Measurements from ENCODE around the gene UBE2H.
"Not testable (repeated sequence)": the region's sequence is repeated elsewhere in the genome, so short reads cannot be mapped to it uniquely, and the experiment has no call there.

UBE2H gene

DNA sequence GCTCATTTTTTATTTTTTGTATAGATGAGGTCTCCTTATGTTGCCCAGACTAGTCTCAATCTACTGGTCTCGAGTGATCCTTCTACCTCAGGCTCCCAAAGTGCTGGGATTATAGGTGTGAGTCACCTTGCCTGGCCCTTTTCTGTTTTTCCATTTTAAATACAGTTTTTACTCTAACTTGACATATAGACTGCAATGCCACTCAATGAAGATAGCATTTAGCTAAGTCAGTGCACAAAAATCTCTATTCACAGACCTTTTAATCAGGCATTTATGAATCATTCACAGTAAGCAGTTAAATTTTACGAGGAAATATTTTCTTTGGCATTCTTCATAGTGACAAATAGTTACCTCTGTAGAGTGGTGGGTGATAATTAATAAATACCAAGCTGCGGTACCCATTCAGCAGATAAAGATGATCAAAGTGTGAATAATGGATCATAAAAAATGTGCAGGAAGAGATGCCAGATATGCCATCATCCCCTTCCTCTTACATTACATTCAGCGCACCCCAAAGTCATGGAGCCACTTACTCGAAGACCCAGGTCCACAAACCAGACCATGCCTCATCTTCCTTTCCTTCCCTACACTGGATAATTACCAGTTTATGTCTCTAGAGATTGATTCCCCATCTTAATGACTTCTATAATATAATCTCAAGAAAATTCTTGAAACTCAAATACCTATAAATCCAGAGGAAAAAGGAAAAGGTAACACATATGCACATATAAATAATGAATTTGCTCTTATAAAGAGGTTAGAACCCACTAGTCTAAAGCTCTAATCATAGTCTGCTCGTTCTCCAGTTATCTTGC is 56.0 kb downstream of the UBE2H start:
- Histone ChIP-seq H3K27me3 (replicated peaks; ENCODE audit: control insufficient read depth, insufficient read depth, low read length, poor library complexity, severe bottlenecking) (no peaks in the 10 kb centered on the region), H3K4me3 (ENCODE audit: insufficient read depth, low read depth, low read length, poor library complexity, severe bottlenecking) (no peak overlapping the region), H3K36me3 (ENCODE audit: control insufficient read depth, insufficient read depth, low read length) (peaks cover 4% of the 10 kb centered on the region), H3K4me1 (ENCODE audit: control insufficient read depth, insufficient read depth, low read length, poor library complexity, severe bottlenecking) (peaks cover 2% of the 10 kb centered on the region), H3K9me3 (ENCODE audit: control insufficient read depth, low read length) (no peaks in the 10 kb centered on the region), H3K27ac (ENCODE audit: insufficient read depth, low read length, poor library complexity, severe bottlenecking) (no peak overlapping the region)
- DNase-seq, result no peak

DNA sequence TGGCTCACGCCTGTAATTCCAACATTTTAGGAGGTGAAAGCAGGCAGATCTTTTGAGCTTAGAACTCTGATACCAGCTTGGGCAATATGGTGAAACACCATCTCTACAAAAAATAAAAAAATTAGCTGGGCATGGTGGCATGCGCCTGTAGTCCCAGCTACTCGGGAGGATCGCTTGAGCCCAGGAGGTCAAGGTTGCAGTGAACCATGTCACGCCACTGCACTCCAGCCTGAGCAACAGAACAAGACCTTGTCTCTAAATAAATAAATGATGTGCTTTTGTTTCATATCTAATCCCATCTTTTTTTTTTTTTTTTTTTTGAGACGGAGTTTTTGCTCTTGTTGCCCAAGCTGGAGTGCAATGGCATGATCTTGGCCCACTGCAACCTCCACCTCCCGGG is 58.6 kb downstream of the UBE2H start:
- not testable (repeated sequence) for H3K27ac ChIP-seq (ENCODE audit: insufficient read depth, low read length, poor library complexity, severe bottlenecking); DNase-seq; H3K4me1 ChIP-seq (ENCODE audit: control insufficient read depth, insufficient read depth, low read length, poor library complexity, severe bottlenecking); H3K9me3 ChIP-seq (ENCODE audit: control insufficient read depth, low read length); H3K27me3 ChIP-seq (replicated peaks; ENCODE audit: control insufficient read depth, insufficient read depth, low read length, poor library complexity, severe bottlenecking); H3K4me3 ChIP-seq (ENCODE audit: insufficient read depth, low read depth, low read length, poor library complexity, severe bottlenecking); H3K36me3 ChIP-seq (ENCODE audit: control insufficient read depth, insufficient read depth, low read length)

GRCh38 chr7:129890090-129890489 is 62.7 kb downstream of the UBE2H start:
- Histone ChIP-seq H3K27ac (ENCODE audit: insufficient read depth, low read length, poor library complexity, severe bottlenecking) (no peak overlapping the region), H3K36me3 (ENCODE audit: control insufficient read depth, insufficient read depth, low read length) (peaks cover 6% of the 10 kb centered on the region), H3K9me3 (ENCODE audit: control insufficient read depth, low read length) (no peaks in the 10 kb centered on the region), H3K4me3 (ENCODE audit: insufficient read depth, low read depth, low read length, poor library complexity, severe bottlenecking) (no peak overlapping the region), H3K4me1 (ENCODE audit: control insufficient read depth, insufficient read depth, low read length, poor library complexity, severe bottlenecking) (no peaks in the 10 kb centered on the region), H3K27me3 (replicated peaks; ENCODE audit: control insufficient read depth, insufficient read depth, low read length, poor library complexity, severe bottlenecking) (no peaks in the 10 kb centered on the region)
- DNase-seq, result no peak

DNA sequence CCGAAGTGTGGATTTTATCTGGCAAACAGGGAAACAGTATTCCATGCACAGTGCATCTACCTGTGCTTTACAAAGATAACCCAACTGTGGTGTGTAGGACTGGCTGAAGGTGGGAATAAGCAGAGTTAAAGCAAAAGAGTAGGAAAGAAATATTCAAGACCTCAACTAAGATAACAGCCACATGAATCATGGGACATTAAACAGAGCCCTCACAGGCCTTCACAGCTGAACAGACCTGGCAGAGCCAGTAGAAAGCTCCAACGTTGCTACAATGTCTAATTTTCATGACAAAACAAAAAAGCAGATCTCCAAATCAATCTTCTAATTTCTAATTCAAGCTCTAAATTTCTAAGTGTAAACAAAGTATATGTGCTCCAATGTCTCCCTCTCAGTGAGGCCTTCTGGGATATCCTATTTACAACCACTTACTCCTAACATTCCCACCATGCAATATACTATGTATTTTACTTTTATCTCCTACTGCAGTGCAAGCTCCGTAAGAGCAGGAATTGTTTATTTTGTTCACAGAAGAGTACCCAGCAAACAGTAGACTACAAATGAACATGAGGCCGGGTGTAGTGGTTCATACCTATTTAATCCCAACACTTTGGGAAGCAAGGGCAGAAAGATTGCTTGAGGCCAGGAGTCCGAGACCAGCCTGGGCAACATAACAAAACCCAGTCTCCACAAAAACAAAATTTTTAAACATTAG is 63.5 kb downstream of the UBE2H start:
- no peak for DNase-seq
- H3K4me1 ChIP-seq (ENCODE audit: control insufficient read depth, insufficient read depth, low read length, poor library complexity, severe bottlenecking), result no peaks in the 10 kb centered on the region
- H3K9me3 ChIP-seq (ENCODE audit: control insufficient read depth, low read length), result no peaks in the 10 kb centered on the region
- no peak overlapping the region for H3K27ac ChIP-seq (ENCODE audit: insufficient read depth, low read length, poor library complexity, severe bottlenecking)
- H3K36me3 ChIP-seq (ENCODE audit: control insufficient read depth, insufficient read depth, low read length), result peaks cover 5% of the 10 kb centered on the region
- H3K27me3 ChIP-seq (replicated peaks; ENCODE audit: control insufficient read depth, insufficient read depth, low read length, poor library complexity, severe bottlenecking), result no peaks in the 10 kb centered on the region
- no peak overlapping the region for H3K4me3 ChIP-seq (ENCODE audit: insufficient read depth, low read depth, low read length, poor library complexity, severe bottlenecking)

DNA sequence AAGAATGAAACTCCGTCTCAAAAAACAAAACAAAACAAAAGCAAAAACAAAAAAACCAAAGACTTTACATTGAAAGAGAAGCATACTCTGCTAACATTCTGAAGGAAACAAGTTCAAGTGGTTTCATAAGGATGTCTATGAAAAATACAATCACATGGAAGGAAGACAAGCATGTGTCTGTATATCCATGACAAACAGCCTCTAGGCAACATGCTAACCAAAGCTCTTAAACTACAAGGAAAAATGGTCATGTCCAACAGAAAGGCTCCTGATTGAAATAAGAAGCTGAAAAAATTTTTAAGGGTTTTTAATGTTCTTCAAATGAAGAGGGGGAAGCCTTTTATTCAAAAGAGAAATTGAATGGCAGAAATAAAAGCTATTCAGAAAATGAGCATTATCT is 64.9 kb downstream of the UBE2H start:
- Histone ChIP-seq H3K27me3 (replicated peaks; ENCODE audit: control insufficient read depth, insufficient read depth, low read length, poor library complexity, severe bottlenecking) (no peaks in the 10 kb centered on the region), H3K9me3 (ENCODE audit: control insufficient read depth, low read length) (no peaks in the 10 kb centered on the region), H3K27ac (ENCODE audit: insufficient read depth, low read length, poor library complexity, severe bottlenecking) (no peak overlapping the region), H3K4me3 (ENCODE audit: insufficient read depth, low read depth, low read length, poor library complexity, severe bottlenecking) (no peak overlapping the region), H3K4me1 (ENCODE audit: control insufficient read depth, insufficient read depth, low read length, poor library complexity, severe bottlenecking) (no peaks in the 10 kb centered on the region), H3K36me3 (ENCODE audit: control insufficient read depth, insufficient read depth, low read length) (peaks cover 5% of the 10 kb centered on the region)
- DNase-seq, result no peak

- Histone ChIP-seq H3K27ac (ENCODE audit: insufficient read depth, low read length, poor library complexity, severe bottlenecking) (no peak overlapping the region), H3K4me1 (ENCODE audit: control insufficient read depth, insufficient read depth, low read length, poor library complexity, severe bottlenecking) (no peaks in the 10 kb centered on the region), H3K36me3 (ENCODE audit: control insufficient read depth, insufficient read depth, low read length) (peaks cover 5% of the 10 kb centered on the region), H3K9me3 (ENCODE audit: control insufficient read depth, low read length) (no peaks in the 10 kb centered on the region), H3K27me3 (replicated peaks; ENCODE audit: control insufficient read depth, insufficient read depth, low read length, poor library complexity, severe bottlenecking) (no peaks in the 10 kb centered on the region), H3K4me3 (ENCODE audit: insufficient read depth, low read depth, low read length, poor library complexity, severe bottlenecking) (no peak overlapping the region)
- no peak for DNase-seq
Measured at GRCh38 chr7:129886818-129887186, 66.0 kb downstream of the UBE2H start.

- no peaks in the 10 kb centered on the region for H3K9me3 ChIP-seq (ENCODE audit: control insufficient read depth, low read length)
- H3K4me3 ChIP-seq (ENCODE audit: insufficient read depth, low read depth, low read length, poor library complexity, severe bottlenecking), result no peak overlapping the region
- H3K27ac ChIP-seq (ENCODE audit: insufficient read depth, low read length, poor library complexity, severe bottlenecking), result no peak overlapping the region
- H3K27me3 ChIP-seq (replicated peaks; ENCODE audit: control insufficient read depth, insufficient read depth, low read length, poor library complexity, severe bottlenecking), result no peaks in the 10 kb centered on the region
- no peaks in the 10 kb centered on the region for H3K4me1 ChIP-seq (ENCODE audit: control insufficient read depth, insufficient read depth, low read length, poor library complexity, severe bottlenecking)
- H3K36me3 ChIP-seq (ENCODE audit: control insufficient read depth, insufficient read depth, low read length), result peaks cover 5% of the 10 kb centered on the region
- no peak for DNase-seq
Measured at GRCh38 chr7:129886167-129886817, 66.5 kb downstream of the UBE2H start.

- peaks cover 5% of the 10 kb centered on the region for H3K36me3 ChIP-seq (ENCODE audit: control insufficient read depth, insufficient read depth, low read length)
- H3K9me3 ChIP-seq (ENCODE audit: control insufficient read depth, low read length), result no peaks in the 10 kb centered on the region
- DNase-seq, result no peak
- H3K4me1 ChIP-seq (ENCODE audit: control insufficient read depth, insufficient read depth, low read length, poor library complexity, severe bottlenecking), result peaks cover 4% of the 10 kb centered on the region
- no peak overlapping the region for H3K4me3 ChIP-seq (ENCODE audit: insufficient read depth, low read depth, low read length, poor library complexity, severe bottlenecking)
- H3K27ac ChIP-seq (ENCODE audit: insufficient read depth, low read length, poor library complexity, severe bottlenecking), result no peak overlapping the region
- no peaks in the 10 kb centered on the region for H3K27me3 ChIP-seq (replicated peaks; ENCODE audit: control insufficient read depth, insufficient read depth, low read length, poor library complexity, severe bottlenecking)
Measured at GRCh38 chr7:129884495-129884894, 68.3 kb downstream of the UBE2H start.

DNA sequence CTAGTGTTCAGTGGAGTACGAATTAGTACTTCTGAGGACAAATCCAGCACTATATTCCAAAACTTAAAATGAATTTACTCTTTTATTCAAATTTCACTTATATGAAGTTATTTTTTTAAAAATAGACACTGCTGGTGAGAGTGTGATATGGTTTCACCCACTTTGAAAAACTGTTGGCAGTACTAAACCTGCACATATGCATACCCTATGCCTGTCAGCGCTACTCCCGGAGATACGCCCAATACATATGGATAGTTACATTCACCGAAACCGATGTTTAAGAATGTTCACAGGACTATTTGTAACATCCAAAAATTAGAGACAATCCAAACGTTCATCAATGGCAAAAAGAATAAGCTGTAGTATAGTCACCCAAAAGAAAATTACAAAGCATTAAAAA is 69.6 kb downstream of the UBE2H start:
- H3K27ac ChIP-seq (ENCODE audit: insufficient read depth, low read length, poor library complexity, severe bottlenecking), result no peak overlapping the region
- H3K9me3 ChIP-seq (ENCODE audit: control insufficient read depth, low read length), result no peaks in the 10 kb centered on the region
- peaks cover 4% of the 10 kb centered on the region for H3K4me1 ChIP-seq (ENCODE audit: control insufficient read depth, insufficient read depth, low read length, poor library complexity, severe bottlenecking)
- H3K36me3 ChIP-seq (ENCODE audit: control insufficient read depth, insufficient read depth, low read length), result peaks cover 5% of the 10 kb centered on the region
- H3K4me3 ChIP-seq (ENCODE audit: insufficient read depth, low read depth, low read length, poor library complexity, severe bottlenecking), result no peak overlapping the region
- H3K27me3 ChIP-seq (replicated peaks; ENCODE audit: control insufficient read depth, insufficient read depth, low read length, poor library complexity, severe bottlenecking), result no peaks in the 10 kb centered on the region
- DNase-seq, result no peak

- DNase-seq, result no peak
- H3K36me3 ChIP-seq (ENCODE audit: control insufficient read depth, insufficient read depth, low read length), result peaks cover 2% of the 10 kb centered on the region
Measured at GRCh38 chr7:129882531-129882930, 70.2 kb downstream of the UBE2H start.

More at GRCh38 chr7:129882531-129882930, 70.2 kb downstream of the UBE2H start:
- no peaks in the 10 kb centered on the region for H3K9me3 ChIP-seq (ENCODE audit: control insufficient read depth, low read length)
- no peak overlapping the region for H3K4me3 ChIP-seq (ENCODE audit: insufficient read depth, low read depth, low read length, poor library complexity, severe bottlenecking)
- H3K27me3 ChIP-seq (replicated peaks; ENCODE audit: control insufficient read depth, insufficient read depth, low read length, poor library complexity, severe bottlenecking), result no peaks in the 10 kb centered on the region
- peaks cover 4% of the 10 kb centered on the region for H3K4me1 ChIP-seq (ENCODE audit: control insufficient read depth, insufficient read depth, low read length, poor library complexity, severe bottlenecking)
- no peak overlapping the region for H3K27ac ChIP-seq (ENCODE audit: insufficient read depth, low read length, poor library complexity, severe bottlenecking)

All from effector memory CD4-positive, alpha-beta T cell (primary cell).